K562 (cell line): ENCODE results near the gene PPP1R37. TPM values are rescaled to one million over a fixed set of nuclear protein-coding genes. Genes with fewer than 3 reads are reported as not detected.
A peak's percentile ranks its signal among the peaks of the same experiment; 100 is the strongest.

ENCODE experiments used
- KDM4B ChIP-seq, 2 experiments: fragments of 450-650 bp in 1 of 2; sonication (generic) in 1 of 2; IDR thresholded peaks; 2 replicates each; pipeline ENCODE4 v1.6.1; 2016 to 2017; ENCODE audit warnings: borderline replicate concordance in 2 of 2, antibody characterized with exemption in 1 of 2, low read depth in 1 of 2, mild to moderate bottlenecking in 1 of 2
- MCM5 ChIP-seq: fragments of 450-650 bp; IDR thresholded peaks from 2 replicates; pipeline ENCODE4 v1.6.1; 2016; ENCODE audit warnings: low read depth
- SIN3B ChIP-seq: fragments of 450-650 bp; IDR thresholded peaks from 2 replicates; pipeline ENCODE4 v1.6.1; 2017; ENCODE audit warnings: low read depth, mild to moderate bottlenecking, moderate library complexity
- SOX6 ChIP-seq: fragments of 450-650 bp; IDR thresholded peaks from 2 replicates; pipeline ENCODE4 v1.6.1; 2014; ENCODE audit warnings: mild to moderate bottlenecking
- ZNF696 ChIP-seq: fragments of 250-450 bp; sonication (Bioruptor Pico); conservative IDR thresholded peaks from 2 replicates; pipeline ENCODE4 v1.4.0; 2020; ENCODE audit warnings: mild to moderate bottlenecking, moderate library complexity
- ZNF764 ChIP-seq: fragments of 250-450 bp; sonication (Bioruptor Pico); IDR thresholded peaks from 2 replicates; pipeline ENCODE4 v1.4.0; 2020; ENCODE audit warnings: low read depth, mild to moderate bottlenecking, moderate library complexity
- ZNF766 ChIP-seq: fragments of 200-800 bp; sonication (Bioruptor generic); conservative IDR thresholded peaks from 2 replicates; pipeline ENCODE4 v1.6.1; 2016; ENCODE audit warnings: missing genetic modification characterization, missing compliant biosample characterization
- ZNF785 ChIP-seq: fragments of 250-450 bp; sonication (Bioruptor Pico); IDR thresholded peaks from 2 replicates; pipeline ENCODE4 v1.4.0; 2020; ENCODE audit warnings: mild to moderate bottlenecking
- polyA plus RNA-seq, 8 experiments: library from polyadenylated mRNA; depleted of rRNA in 4 of 8; stranded (reverse) in 5 of 8; unstranded in 3 of 8; fragments of >200 nt; fragmentation: Nextera tagmentation in 2 of 8; fragmentation: Illumina TruSeq in 1 of 8; extraction: Ambion mirVana in 2 of 8; extraction: Trizol in 1 of 8; gene quantifications; 2 replicates each; pipeline versions ENCODE4 v1.2.1 to v1.2.3, GENCODE V29; 2011 to 2014; ENCODE audit warnings: inconsistent platforms in 1 of 8, missing spikeins in 1 of 8
- total RNA-seq, 7 experiments: library from RNA; depleted of rRNA in 6 of 7; stranded (reverse); fragments of >200 nt in 6 of 7; fragmentation: Illumina TruSeq in 2 of 7; extraction: Trizol in 2 of 7; gene quantifications; 2 replicates each; pipeline versions ENCODE4 v1.2.1 to v1.2.3, GENCODE V29; 2011 to 2021; ENCODE audit warnings: low replicate concordance in 1 of 7
- TF ChIP-seq, protein P1 (sequence below): fragments of 250-450 bp; sonication (Bioruptor Pico); IDR thresholded peaks from 2 replicates; pipeline ENCODE4 v1.5.0; 2020; ENCODE audit warnings: mild to moderate bottlenecking, borderline replicate concordance
- TF ChIP-seq, protein P2 (sequence below): fragments of 250-450 bp; sonication (Bioruptor Pico); IDR thresholded peaks from 2 replicates; pipeline ENCODE4 v1.8.0; 2021; ENCODE audit warnings: borderline replicate concordance, mild to moderate bottlenecking, moderate library complexity; ENCODE audit not compliant: poor library complexity, severe bottlenecking
- TF ChIP-seq, protein P3 (sequence below): fragments of 200-800 bp; sonication (Bioruptor generic); IDR thresholded peaks from 2 replicates; pipeline ENCODE4 v1.6.1; 2017; ENCODE audit warnings: missing genetic modification characterization, missing compliant biosample characterization
- TF ChIP-seq, protein P4 (sequence below), 2 experiments: fragments of 450-650 bp; IDR thresholded peaks; 2 replicates each; pipeline ENCODE4 v1.6.1; 2018; ENCODE audit warnings: mild to moderate bottlenecking in 2 of 2, low read depth in 1 of 2; ENCODE audit not compliant: partially characterized antibody in 2 of 2
- TF ChIP-seq, protein P5 (sequence below): sonication (generic); formaldehyde crosslinking; IDR thresholded peaks from 2 replicates; pipeline ENCODE4 v1.8.0; 2023; ENCODE audit warnings: mild to moderate bottlenecking, missing genetic modification reagents

The PPP1R37 gene
- total and polyA plus RNA-seq, 9 of the 15 experiments (the other 6 are each of a cell fraction or from before 2014, with no cell fraction given): 0.04 to 20.3 (median 7.3) TPM

DNA sequence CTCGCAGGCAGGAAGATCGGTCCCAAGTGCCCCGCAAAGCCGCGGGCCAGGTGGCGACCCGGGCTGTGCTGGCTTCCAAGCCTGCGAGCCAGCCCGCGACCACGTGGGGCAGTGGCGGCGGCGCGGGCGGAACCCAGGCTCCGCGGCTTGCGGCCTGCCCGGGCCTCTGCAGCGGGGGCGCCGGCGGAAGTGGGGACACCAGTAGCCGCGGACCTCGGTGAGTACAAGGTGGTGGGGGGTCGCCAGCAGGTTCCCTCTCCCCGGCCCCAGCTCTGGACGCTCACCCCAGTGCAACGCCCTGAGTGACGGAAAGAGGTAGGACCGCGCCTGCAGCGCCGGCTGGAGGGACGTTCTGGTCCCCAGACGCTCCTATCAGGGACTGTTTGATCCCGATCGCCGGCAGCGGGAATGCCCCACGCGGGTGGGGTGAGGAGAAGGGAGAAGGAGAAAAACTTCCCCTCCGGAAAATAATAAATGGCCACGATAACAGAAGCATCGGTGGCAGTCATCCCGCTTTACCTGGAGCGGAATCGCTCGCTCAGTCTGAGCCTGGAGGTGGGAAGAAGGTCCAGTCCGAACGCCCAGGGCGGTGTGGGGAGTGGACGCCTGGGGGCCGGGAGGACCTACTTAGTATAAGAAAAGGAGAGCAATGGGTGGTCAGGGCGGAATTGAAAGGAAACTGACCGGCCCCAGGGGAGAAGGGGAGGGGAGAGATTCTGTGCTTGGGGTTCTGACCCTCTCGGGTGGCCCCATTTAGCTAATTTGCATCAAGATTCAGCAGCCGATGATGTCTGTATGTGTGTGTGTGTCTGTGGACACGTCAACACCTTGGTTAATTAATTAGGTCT is 13.7 kb upstream of the PPP1R37 start, which contains the start of gene GEMIN7 (continued):
- TF ChIP-seq, protein P1, sequence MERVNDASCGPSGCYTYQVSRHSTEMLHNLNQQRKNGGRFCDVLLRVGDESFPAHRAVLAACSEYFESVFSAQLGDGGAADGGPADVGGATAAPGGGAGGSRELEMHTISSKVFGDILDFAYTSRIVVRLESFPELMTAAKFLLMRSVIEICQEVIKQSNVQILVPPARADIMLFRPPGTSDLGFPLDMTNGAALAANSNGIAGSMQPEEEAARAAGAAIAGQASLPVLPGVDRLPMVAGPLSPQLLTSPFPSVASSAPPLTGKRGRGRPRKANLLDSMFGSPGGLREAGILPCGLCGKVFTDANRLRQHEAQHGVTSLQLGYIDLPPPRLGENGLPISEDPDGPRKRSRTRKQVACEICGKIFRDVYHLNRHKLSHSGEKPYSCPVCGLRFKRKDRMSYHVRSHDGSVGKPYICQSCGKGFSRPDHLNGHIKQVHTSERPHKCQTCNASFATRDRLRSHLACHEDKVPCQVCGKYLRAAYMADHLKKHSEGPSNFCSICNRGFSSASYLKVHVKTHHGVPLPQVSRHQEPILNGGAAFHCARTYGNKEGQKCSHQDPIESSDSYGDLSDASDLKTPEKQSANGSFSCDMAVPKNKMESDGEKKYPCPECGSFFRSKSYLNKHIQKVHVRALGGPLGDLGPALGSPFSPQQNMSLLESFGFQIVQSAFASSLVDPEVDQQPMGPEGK: no peak
- no peak for TF ChIP-seq ZNF696 (CRISPR knock-in tag)
- TF ChIP-seq, protein P2, sequence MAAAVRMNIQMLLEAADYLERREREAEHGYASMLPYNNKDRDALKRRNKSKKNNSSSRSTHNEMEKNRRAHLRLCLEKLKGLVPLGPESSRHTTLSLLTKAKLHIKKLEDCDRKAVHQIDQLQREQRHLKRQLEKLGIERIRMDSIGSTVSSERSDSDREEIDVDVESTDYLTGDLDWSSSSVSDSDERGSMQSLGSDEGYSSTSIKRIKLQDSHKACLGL (CRISPR knock-in tag): peak; percentile 95
- no peak; the same call in 1 of the 2 replicates for TF ChIP-seq ZNF764 (CRISPR knock-in tag)
- TF ChIP-seq, protein P3, sequence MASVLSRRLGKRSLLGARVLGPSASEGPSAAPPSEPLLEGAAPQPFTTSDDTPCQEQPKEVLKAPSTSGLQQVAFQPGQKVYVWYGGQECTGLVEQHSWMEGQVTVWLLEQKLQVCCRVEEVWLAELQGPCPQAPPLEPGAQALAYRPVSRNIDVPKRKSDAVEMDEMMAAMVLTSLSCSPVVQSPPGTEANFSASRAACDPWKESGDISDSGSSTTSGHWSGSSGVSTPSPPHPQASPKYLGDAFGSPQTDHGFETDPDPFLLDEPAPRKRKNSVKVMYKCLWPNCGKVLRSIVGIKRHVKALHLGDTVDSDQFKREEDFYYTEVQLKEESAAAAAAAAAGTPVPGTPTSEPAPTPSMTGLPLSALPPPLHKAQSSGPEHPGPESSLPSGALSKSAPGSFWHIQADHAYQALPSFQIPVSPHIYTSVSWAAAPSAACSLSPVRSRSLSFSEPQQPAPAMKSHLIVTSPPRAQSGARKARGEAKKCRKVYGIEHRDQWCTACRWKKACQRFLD (CRISPR knock-in tag): 0 out of 2 replicates have a peak, but pooled peaks have one; percentile 23
- TF ChIP-seq ZNF766 (CRISPR knock-in tag): no peak; the same call in 1 of the 2 replicates
- no peak for TF ChIP-seq MCM5
- TF ChIP-seq SIN3B: peak; percentile 95
- peak; percentile 57 for TF ChIP-seq SOX6
- no peak for TF ChIP-seq ZNF785 (CRISPR knock-in tag)
- peak in 1 of 2 experiments; percentile 86; a peak in 2 of 4 replicates for TF ChIP-seq KDM4B (IDR thresholded peaks at IDR 0.05; ENCODE audit: borderline replicate concordance in 2 of 2, low read depth in 1 of 2)
- TF ChIP-seq, protein P4, sequence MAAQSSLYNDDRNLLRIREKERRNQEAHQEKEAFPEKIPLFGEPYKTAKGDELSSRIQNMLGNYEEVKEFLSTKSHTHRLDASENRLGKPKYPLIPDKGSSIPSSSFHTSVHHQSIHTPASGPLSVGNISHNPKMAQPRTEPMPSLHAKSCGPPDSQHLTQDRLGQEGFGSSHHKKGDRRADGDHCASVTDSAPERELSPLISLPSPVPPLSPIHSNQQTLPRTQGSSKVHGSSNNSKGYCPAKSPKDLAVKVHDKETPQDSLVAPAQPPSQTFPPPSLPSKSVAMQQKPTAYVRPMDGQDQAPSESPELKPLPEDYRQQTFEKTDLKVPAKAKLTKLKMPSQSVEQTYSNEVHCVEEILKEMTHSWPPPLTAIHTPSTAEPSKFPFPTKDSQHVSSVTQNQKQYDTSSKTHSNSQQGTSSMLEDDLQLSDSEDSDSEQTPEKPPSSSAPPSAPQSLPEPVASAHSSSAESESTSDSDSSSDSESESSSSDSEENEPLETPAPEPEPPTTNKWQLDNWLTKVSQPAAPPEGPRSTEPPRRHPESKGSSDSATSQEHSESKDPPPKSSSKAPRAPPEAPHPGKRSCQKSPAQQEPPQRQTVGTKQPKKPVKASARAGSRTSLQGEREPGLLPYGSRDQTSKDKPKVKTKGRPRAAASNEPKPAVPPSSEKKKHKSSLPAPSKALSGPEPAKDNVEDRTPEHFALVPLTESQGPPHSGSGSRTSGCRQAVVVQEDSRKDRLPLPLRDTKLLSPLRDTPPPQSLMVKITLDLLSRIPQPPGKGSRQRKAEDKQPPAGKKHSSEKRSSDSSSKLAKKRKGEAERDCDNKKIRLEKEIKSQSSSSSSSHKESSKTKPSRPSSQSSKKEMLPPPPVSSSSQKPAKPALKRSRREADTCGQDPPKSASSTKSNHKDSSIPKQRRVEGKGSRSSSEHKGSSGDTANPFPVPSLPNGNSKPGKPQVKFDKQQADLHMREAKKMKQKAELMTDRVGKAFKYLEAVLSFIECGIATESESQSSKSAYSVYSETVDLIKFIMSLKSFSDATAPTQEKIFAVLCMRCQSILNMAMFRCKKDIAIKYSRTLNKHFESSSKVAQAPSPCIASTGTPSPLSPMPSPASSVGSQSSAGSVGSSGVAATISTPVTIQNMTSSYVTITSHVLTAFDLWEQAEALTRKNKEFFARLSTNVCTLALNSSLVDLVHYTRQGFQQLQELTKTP (IDR thresholded peaks at IDR 0.05; ENCODE audit: low read depth in 1 of 2, partially characterized antibody in 2 of 2): no peak
- TF ChIP-seq, protein P5, sequence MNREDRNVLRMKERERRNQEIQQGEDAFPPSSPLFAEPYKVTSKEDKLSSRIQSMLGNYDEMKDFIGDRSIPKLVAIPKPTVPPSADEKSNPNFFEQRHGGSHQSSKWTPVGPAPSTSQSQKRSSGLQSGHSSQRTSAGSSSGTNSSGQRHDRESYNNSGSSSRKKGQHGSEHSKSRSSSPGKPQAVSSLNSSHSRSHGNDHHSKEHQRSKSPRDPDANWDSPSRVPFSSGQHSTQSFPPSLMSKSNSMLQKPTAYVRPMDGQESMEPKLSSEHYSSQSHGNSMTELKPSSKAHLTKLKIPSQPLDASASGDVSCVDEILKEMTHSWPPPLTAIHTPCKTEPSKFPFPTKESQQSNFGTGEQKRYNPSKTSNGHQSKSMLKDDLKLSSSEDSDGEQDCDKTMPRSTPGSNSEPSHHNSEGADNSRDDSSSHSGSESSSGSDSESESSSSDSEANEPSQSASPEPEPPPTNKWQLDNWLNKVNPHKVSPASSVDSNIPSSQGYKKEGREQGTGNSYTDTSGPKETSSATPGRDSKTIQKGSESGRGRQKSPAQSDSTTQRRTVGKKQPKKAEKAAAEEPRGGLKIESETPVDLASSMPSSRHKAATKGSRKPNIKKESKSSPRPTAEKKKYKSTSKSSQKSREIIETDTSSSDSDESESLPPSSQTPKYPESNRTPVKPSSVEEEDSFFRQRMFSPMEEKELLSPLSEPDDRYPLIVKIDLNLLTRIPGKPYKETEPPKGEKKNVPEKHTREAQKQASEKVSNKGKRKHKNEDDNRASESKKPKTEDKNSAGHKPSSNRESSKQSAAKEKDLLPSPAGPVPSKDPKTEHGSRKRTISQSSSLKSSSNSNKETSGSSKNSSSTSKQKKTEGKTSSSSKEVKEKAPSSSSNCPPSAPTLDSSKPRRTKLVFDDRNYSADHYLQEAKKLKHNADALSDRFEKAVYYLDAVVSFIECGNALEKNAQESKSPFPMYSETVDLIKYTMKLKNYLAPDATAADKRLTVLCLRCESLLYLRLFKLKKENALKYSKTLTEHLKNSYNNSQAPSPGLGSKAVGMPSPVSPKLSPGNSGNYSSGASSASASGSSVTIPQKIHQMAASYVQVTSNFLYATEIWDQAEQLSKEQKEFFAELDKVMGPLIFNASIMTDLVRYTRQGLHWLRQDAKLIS: peak; percentile 69
